ENCODE data around the gene RGS6. TPM values are rescaled to one million over a fixed set of nuclear protein-coding genes. Genes with fewer than 3 reads are reported as not detected.

Gene RGS6
- total RNA-seq, 4 donors from 2014 or later: 0.46 to 3.7 (median 1.6) TPM

DNA sequence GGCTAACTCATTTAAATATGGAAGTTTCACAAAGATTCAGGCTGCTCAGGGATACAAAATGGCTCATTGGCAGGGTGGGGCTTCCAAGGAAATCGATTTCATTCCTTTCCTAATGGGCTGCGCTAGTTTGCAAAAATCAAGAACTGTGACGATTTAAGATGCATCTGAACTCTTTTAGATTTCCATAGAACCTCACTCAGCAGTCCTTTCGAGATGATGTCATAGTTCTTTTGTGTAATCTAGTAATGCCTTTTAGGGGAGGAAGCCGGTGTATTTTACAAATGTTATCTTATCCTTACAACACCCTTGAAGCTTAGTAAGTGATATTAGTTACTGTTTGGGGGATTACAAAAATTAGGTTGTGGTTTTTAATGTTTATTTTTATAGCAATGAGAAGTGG, 239.8 kb downstream of the RGS6 start:
- ATAC-seq: no peak
- Histone ChIP-seq H3K4me1 (peaks cover 0 to under 1% of the 10 kb centered on the region in 2 donors), H3K36me3 (no peaks in the 10 kb centered on the region), H3K4me3 (no peak overlapping the region), H3K27ac (no peak overlapping the region), H3K9me3 (no peaks in the 10 kb centered on the region), H3K27me3 (no peaks in the 10 kb centered on the region)
- TF ChIP-seq, protein P1, sequence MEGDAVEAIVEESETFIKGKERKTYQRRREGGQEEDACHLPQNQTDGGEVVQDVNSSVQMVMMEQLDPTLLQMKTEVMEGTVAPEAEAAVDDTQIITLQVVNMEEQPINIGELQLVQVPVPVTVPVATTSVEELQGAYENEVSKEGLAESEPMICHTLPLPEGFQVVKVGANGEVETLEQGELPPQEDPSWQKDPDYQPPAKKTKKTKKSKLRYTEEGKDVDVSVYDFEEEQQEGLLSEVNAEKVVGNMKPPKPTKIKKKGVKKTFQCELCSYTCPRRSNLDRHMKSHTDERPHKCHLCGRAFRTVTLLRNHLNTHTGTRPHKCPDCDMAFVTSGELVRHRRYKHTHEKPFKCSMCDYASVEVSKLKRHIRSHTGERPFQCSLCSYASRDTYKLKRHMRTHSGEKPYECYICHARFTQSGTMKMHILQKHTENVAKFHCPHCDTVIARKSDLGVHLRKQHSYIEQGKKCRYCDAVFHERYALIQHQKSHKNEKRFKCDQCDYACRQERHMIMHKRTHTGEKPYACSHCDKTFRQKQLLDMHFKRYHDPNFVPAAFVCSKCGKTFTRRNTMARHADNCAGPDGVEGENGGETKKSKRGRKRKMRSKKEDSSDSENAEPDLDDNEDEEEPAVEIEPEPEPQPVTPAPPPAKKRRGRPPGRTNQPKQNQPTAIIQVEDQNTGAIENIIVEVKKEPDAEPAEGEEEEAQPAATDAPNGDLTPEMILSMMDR (IDR thresholded peaks at IDR 0.05 in 4 of 5, conservative IDR thresholded peaks at IDR 0.05 in 1 of 5): no peak
- no peak for TF ChIP-seq POLR2A (IDR thresholded peaks at IDR 0.05)
- DNase-seq: no peak
- intact Hi-C loops (cut with DNase I; ENCODE audit: low total_unique reads): no loop called here
- in situ Hi-C loops (cut with MboI; ENCODE audit: low sequenced_read_pairs in 4 of 4): no loop called here

DNA sequence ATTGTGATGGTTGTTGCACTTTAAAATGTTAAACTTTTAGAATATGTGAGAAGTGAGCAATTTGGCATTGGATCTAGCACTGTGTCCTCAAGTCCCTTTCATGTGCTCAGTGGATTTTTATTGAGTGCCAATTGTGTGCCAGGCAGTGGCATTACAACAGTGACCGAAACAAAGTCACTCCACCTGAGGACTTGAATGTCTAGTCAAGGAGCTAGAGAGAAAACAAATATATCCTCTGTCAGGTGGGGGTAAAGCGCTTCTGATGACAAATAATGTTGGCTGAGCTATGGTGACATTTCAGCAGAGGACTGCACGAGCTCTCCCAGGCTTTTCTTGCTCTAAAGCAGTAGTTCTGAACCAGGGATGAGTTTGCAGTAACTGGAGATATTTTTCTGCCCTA, 240.4 kb downstream of the RGS6 start:
- Histone ChIP-seq H3K4me3 (no peak overlapping the region), H3K9me3 (no peaks in the 10 kb centered on the region), H3K27ac (no peak overlapping the region), H3K4me1 (peaks cover 0 to 4% of the 10 kb centered on the region in 2 donors), H3K27me3 (no peaks in the 10 kb centered on the region), H3K36me3 (no peaks in the 10 kb centered on the region)
- DNase-seq: no peak
- ATAC-seq: no peak
- in situ Hi-C loops (cut with MboI; ENCODE audit: low sequenced_read_pairs in 4 of 4) (no loop called here), intact Hi-C loops (cut with DNase I; ENCODE audit: low total_unique reads) (no loop called here)
- no peak for TF ChIP-seq POLR2A (IDR thresholded peaks at IDR 0.05)
- TF ChIP-seq, protein P1 (IDR thresholded peaks at IDR 0.05 in 4 of 5, conservative IDR thresholded peaks at IDR 0.05 in 1 of 5): no peak

DNA sequence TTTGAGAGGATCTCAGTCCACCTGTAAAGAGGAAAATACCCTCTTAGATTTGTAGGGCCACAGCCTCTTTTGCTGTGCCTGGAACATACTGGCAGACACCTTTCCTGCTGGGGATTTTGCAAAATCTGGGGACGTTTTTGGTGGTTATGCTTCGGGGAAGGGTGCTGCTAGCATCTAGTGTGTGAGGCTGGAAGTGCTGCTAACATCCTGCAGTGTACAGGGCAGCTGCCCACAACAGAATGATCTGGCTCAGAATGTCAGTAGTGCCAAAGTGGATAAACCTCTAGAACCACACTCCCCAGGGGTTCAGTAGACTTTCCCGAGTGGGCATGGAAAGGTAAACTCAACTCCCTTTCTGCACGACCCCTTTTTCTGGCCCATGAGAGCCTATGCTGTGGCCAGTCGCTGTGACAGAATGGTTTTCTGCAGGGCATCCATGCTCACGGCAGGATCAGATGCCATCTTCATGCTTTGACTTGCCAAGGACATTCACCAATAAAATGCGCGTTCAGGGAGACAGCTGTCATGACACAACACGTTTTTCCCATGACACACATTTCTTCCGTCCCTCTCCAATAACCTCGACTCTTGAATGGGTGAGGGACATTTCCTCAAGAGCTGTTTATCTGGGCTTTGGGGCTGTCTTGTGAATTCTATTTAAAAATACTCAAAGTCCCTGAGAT, 240.9 kb downstream of the RGS6 start:
- in situ Hi-C loops (cut with MboI; ENCODE audit: low sequenced_read_pairs in 4 of 4): no loop called here
- intact Hi-C loops (cut with DNase I; ENCODE audit: low total_unique reads): no loop called here
- TF ChIP-seq POLR2A (IDR thresholded peaks at IDR 0.05): no peak
- TF ChIP-seq, protein P1 (IDR thresholded peaks at IDR 0.05 in 4 of 5, conservative IDR thresholded peaks at IDR 0.05 in 1 of 5): no peak
- Histone ChIP-seq H3K27ac (no peak overlapping the region), H3K4me3 (no peak overlapping the region), H3K4me1 (peaks cover 0 to 4% of the 10 kb centered on the region in 2 donors), H3K9me3 (no peaks in the 10 kb centered on the region), H3K27me3 (no peaks in the 10 kb centered on the region), H3K36me3 (no peaks in the 10 kb centered on the region)
- ATAC-seq (no peak), DNase-seq (no peak)

DNA sequence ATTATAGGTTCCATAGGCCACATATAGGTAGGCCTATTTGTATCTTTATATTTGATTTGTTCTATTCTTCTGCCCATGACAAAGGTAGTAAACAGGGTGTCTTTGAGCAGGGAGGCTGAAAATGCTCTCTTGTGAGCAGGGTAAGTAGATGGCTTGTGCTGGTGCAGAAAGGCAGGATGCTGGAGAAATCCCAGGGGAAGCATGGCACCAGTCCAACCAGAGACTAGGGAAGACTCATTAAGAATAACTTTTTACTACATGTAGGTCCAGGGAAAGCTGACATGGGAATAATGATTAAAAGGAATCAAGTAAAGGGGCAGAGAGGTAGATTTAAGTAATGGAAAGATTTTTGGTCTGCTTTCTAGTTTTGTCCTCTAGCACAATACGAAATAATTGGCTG, 245.0 kb downstream of the RGS6 start:
- in situ Hi-C loops (cut with MboI; ENCODE audit: low sequenced_read_pairs in 4 of 4): no loop called here
- ATAC-seq (no peak), DNase-seq (peak in 1 of 2 donors; percentile 15)
- H3K27me3 ChIP-seq: no peaks in the 10 kb centered on the region
- intact Hi-C loops (cut with DNase I; ENCODE audit: low total_unique reads): no loop called here
- no peaks in the 10 kb centered on the region for H3K9me3 ChIP-seq
- H3K27ac ChIP-seq: no peak overlapping the region
- peaks cover 0 to 4% of the 10 kb centered on the region in 2 donors for H3K4me1 ChIP-seq
- H3K4me3 ChIP-seq: no peak overlapping the region
- TF ChIP-seq, protein P1 (IDR thresholded peaks at IDR 0.05 in 4 of 5, conservative IDR thresholded peaks at IDR 0.05 in 1 of 5): no peak
- no peak for TF ChIP-seq POLR2A (IDR thresholded peaks at IDR 0.05)
- H3K36me3 ChIP-seq: no peaks in the 10 kb centered on the region

DNA sequence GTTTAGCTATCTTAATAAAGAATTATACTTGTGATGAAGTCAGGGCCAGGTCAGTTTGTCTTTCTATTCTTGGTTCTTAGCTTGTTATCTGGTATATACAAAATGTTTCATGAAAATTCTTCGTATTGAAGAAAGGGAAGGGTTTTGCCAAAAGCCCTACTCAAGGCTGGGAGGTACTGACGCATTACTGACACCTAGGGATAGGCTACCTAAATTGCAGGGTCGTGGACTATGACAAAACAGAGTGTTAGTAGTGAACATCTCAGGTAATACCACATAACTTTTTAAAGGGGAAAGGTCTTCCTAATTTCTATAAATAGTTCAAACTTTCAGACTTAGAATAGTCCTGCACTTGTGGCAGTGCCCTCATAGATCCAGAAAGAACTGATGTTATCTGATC, 246.3 kb downstream of the RGS6 start:
- Histone ChIP-seq H3K9me3 (no peaks in the 10 kb centered on the region), H3K27ac (no peak overlapping the region), H3K27me3 (no peaks in the 10 kb centered on the region), H3K4me3 (no peak overlapping the region), H3K36me3 (no peaks in the 10 kb centered on the region), H3K4me1 (peaks cover 0 to 4% of the 10 kb centered on the region in 2 donors)
- ATAC-seq (no peak), DNase-seq (no peak)
- TF ChIP-seq, protein P1 (IDR thresholded peaks at IDR 0.05 in 4 of 5, conservative IDR thresholded peaks at IDR 0.05 in 1 of 5): no peak
- TF ChIP-seq POLR2A (IDR thresholded peaks at IDR 0.05): no peak
- intact Hi-C loops (cut with DNase I; ENCODE audit: low total_unique reads) (no loop called here), in situ Hi-C loops (cut with MboI; ENCODE audit: low sequenced_read_pairs in 4 of 4) (no loop called here)

Data from gastrocnemius medialis (tissue), 4 donors.